ENCODE measurements around the gene NDFIP2.

The NDFIP2 gene, protein sequence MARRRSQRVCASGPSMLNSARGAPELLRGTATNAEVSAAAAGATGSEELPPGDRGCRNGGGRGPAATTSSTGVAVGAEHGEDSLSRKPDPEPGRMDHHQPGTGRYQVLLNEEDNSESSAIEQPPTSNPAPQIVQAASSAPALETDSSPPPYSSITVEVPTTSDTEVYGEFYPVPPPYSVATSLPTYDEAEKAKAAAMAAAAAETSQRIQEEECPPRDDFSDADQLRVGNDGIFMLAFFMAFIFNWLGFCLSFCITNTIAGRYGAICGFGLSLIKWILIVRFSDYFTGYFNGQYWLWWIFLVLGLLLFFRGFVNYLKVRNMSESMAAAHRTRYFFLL

DNA sequence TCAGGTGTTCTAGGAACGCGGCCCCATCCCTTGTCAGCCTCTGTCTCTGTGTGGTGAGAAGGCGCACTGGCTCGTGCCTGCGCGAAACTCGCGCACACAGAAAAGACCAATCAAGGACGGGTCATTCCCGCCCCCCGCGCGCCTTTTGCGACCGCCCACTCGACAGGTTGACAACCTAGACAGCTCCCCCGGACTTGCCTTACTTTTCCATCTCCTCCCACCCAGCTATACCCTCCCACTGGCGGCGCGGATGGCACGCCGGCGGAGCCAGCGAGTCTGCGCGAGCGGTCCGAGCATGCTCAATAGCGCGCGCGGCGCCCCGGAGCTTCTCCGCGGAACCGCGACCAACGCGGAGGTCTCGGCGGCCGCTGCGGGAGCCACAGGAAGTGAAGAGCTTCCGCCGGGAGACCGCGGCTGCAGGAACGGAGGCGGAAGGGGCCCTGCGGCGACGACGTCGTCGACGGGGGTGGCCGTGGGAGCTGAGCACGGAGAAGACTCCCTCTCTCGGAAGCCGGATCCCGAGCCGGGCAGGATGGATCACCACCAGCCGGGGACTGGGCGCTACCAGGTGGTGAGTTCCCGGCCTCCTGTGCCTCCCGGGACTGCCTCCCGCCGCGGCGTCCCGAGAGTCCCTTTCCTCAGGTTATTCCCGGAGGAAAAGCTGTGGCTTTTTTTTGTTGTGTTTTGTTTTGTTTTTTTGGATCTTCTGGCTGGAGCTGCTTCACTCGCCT, at the start of gene NDFIP2:
NDFIP2 (plus strand) TSS at position 202 of the 731 bp plus-strand sequence; CDS start at position 251, 49 bp downstream.
- peak; percentile 1 to 63 for DNase-seq

DNA sequence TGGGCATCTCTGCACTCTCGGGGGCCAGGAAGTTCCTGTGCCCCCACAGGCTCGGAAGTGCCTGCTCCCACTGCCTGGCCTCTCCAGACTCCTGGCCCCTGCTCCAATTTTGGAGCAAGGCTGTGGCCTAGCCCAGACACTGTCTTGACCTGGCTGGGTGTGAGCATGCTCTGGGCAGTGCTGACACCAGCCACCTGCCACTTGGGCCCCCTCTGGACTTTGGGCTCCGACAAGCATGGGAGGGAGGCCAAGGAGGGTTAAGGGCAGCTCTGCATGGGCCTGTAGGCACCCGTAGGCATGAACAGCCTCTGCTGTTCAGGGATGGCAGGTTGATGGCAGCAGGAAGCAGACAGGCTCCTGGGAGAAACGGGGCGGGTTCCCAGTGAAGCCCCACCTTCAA, 48.9 kb upstream of the NDFIP2 start:
- DNase-seq, result no peak

DNA sequence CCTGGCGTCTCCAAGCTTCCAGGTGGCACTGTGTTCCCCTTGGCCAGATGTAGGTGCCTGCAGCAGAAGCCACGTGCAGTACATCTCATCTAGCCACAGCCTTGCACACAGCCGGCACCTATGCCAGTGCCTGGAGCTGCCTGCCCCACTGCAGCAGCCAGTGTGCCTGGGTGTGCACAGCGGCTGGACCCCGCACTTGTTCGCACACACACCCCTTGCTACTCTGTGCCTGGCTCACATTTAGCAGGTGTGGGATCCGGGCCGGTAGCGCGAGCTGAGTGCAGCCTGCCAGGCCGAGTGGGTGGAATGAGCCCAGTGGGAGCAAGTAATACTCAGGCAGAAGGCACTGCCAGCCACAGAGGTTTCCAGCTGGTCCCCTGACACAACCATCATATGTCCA, 48.0 kb upstream of the NDFIP2 start:
- no peak for DNase-seq

DNA sequence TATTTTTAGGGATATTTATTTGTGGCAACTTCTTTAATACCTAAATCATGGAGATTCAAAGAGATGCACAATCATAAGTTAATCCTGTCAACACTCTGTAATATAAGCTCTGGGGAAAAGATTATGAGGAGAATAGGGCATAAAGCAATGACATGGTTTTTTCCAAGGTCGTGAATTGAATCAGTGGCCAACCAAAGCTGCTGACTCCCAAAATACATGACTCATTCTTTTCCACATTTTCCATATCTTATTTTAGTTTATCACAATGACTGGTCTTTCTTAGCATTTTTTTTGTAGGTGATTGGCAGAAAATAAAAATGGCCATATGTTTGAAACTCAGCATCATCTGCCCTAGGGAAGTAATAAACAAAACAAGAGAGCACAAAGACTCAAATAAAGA, 46.4 kb upstream of the NDFIP2 start:
- DNase-seq, result no peak

DNA sequence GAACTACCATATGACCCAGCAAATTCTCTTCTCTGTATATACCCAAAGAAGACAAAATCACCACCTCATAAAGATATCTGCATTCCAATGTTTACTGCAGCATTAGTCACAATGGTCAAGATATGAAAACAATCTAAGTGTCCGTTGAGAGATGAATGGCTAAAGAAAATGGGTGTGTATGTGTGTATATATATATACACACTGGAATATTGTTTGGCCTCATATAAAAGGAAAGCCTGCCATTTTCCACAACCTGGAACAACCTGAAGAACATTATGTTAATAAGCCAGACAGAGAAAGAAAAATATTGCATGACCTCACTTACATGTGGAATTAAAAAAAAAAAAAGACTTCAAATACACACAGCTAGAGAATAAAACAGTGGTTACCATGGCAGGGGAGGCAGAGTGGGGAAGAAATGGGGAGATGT, 45.4 kb upstream of the NDFIP2 start:
- no peak for DNase-seq

DNA sequence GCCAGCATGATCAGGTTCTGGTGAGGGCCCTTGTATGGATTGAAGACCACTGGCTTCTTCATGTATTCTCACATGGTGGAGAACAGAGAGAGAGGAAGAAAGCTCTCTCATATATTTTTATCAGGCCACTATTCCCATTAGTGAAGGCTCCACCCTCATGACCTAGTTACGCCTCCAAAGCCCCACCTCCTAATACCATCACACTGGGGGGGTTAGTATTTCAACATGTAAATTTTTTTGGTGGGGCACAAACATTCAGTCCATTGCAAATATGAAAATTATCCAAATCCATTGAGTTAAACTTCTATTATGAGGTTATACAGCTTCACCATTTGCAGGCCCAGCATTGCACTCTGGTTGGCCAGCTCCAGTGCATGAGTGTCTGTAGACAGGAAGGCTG, 41.7 kb upstream of the NDFIP2 start:
- no peak for DNase-seq

DNA sequence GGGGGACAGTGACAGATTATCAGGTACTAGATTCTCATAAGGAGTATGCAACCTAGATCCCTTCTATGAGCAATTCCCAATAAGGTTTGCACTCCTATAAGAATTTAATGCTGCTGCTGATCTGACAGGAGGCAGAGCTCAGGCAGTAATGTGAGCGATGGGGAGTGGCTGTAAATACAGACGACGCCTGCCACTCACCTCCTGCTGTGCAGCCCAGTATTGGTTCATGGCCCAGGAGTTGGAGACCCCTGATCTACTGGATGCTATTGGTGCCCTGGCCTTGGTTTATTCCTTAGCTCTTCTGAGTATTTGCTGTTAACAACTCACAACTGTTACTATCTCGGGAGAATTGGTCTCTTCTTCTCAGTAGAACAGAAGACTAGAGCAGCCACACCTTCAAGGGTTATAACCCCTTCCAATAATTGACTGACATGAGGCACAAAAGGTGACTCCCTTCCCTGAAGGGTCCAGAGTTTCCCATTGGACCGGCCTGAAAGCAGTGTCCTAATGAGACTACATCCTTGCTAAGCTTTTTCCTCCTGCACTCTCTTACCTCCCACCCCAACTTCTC, 39.9 kb upstream of the NDFIP2 start:
- no peak for DNase-seq

DNA sequence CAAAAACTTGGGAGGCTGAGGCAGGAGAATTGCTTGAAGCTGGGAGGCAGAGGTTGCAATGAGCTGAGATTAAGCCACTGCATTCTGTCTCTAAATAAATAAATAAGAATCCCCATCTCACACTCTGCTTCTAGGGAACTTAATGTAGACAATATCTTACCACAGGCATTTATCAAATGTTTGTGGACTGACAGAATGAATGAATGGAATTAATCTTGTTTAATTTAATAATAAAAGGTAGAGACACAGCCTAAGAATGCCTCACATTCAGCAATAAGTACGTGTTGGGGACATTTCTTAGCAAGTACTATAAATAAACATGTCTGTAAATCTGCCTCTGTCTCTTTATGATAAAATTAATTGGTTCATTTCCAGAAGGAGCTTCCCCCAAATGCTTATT, 38.7 kb upstream of the NDFIP2 start:
- no peak for DNase-seq

DNA sequence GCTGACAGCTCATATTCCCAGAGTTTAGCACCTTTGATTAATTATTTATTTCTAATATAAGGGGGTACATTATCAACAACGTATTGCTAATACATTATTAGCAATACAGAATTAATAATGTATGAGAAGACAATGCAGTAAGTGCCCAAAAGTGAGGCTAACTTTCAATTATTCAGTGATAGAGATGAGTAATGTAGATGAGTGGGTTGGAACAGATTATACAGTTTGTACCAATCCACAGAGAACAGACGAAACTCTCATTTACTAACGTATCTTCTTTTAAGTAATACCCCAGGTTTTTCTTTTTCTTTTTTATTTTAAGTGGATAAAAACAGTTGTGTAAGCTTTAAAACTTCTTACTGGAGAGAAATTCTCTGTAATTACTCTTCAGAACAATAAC, 38.2 kb upstream of the NDFIP2 start:
- DNase-seq, result no peak

DNA sequence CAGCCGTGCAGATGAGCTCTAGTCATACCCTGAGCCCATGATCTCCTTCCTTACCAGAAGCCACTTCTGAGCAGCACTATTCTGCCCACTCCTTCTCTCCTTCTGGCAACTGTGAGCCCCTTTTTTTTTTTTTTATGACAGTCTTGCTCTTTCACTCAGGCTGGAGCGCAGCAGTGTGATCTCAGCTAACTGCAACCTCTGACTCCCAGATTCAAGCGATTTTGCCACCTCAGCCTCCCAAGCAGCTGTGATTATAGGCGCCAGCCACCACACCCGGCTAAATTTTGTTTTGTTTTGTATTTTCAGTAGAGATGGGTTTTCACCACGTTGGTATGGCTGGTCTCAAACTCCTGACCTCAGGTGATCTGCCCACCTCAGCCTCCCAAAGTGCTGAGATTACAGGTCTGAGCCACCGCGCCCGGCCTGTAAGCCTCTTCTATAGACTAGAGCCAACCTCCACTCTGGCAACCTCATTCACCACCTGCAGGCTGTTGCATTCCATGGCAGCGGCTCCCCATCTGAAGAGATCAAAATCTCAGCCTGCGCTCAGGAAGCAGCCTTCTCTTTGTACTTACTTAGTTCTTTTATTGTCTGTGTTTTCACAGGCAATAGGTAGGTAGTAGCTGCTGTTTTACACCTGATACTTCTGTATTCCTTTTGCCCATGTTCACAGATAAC, 34.8 kb upstream of the NDFIP2 start:
- no peak for DNase-seq

DNA sequence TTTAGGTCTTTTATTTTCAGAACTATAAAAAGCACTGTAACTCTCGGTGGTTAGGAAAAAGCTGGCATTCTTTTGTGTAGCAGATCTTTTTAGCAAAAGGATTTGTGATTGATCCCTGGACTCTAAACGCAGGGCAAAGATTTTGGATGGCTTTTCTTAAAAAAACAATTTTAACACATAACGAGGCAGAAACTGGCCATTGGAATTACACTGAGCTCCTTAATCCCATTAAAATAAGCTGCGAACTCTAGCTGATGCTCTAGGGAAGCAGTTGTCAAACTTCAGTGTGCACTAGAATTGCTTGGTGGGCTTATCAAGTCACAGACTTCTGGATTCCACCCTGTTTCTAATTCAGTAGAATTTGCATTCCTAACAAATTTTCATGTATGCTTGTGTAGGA, 33.8 kb upstream of the NDFIP2 start:
- no peak for DNase-seq

DNA sequence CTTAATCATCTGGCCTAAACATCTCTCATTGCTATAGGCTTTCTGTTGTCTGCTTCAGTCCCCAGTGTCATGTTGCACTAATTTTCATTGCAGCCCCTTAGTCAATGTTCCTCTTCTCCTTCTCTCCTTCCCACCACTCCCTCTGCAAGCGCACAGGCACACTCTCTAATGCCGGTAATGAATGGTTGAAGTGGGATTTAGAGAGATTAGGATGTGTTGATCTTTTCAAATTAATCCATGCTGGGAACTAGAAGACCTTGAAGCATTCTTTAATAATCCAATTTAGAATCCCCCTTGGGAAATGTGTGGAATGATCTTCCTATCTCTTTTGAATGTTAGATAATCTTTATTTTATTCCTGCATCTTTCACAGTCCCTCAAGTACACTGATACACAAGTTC, 33.2 kb upstream of the NDFIP2 start:
- no peak for DNase-seq

DNA sequence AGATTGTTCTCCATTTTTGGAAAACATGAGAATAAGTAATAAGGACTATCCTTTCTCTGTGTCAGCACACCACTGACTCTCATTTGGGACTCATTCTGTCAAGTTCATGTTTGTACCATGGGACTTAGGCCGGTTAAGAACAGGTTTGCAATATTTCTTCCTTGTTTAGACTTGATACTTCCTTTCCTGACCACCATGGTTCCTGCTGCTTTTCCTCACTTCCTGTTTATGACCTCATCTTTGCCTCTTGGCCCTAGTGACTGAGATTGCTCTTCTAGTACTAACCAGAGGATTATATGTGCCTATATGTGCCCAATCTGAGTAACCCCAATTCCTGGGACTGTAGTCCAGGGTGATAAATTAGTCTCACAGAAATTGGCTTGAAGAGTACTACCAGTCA, 32.5 kb upstream of the NDFIP2 start:
- DNase-seq, result no peak

DNA sequence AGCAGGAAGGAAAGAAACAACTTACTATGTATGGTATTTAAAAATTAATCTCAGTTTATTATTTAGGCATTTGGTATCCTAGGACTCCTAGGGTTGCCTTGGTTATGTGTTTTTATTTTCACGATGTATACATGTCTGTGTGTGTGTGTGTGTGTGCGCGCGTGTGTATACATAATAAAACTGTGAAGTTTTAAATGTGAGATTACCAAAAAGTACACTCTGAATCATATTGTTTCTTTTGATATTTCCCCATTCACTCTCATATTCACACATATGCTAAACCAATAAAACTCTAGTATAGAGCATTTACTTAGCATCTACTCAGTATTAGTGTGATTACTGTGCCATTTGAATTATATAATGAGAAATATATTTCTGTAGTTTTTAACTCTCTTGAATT, 30.8 kb upstream of the NDFIP2 start:
- DNase-seq, result no peak

DNA sequence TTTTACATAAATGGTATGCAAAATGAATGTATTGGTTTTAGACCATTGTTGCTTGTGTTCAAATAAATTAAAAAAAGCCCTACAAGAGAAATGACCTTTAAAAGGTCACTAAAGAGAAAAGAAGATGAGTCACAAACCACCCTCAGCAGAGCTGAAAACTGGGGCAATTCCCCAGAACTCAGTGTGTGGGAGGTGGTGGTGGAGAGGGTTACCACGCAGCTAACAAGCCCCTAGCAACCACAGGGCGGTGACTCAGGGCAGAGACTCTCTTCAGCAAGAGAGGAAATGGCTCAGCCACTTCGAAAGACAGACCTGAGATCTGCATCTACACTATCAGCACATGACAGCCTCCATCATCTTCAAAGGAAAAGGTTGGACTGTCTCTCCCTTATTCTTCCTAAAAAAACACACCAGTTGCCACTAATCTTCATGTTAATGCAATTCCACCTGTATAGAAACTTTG, 29.4 kb upstream of the NDFIP2 start:
- DNase-seq, result no peak

DNA sequence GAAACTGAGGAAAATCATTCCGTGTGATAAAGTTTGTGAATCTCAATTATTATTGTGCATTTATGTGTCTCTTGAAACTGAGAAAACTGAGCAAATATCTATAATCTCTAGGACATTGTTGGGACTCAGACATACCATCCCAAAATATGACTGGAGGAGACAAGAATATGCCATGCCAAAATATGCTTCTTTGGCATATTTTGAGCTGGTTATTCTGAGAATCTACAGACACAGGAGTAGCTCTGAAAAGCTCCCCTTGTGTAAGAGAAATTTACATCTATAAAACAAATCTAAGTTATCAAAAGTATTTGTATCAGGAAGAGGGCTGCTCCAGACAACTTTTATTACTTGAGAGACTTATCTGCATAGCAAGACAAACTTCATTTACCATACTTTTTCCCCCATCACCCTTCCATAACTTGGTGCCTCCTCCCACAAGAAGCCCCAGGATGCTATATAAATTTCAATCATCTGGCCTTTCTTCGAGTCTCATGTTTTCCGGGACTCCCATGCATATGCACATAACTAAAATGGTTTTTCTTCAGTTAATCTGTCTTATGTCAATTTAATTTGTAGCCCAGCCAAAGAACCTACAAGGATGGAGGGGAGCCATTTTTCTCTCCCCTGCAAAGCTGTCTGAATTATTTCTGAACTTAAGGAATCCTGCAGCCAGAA, 28.6 kb upstream of the NDFIP2 start:
- DNase-seq, result no peak

DNA sequence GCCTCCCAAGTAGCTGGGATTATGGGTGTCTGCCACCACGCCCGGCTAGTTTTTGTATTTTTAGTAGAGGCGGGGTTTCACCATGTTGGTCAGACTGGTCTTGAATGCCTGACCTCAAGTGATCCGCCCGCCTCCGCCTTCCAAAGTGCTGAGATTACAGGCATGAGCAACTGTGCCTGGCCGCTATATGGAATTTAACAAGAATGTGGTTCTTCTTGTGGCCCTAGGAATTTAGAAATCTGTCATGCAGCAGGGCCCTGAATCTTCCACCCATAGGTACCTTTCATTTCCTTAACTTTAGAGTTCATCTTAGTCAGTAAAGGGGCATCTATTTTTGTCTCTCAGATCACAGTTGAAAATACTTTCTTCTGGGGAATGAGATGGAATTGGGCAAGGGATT, 25.6 kb upstream of the NDFIP2 start:
- no peak for DNase-seq

DNA sequence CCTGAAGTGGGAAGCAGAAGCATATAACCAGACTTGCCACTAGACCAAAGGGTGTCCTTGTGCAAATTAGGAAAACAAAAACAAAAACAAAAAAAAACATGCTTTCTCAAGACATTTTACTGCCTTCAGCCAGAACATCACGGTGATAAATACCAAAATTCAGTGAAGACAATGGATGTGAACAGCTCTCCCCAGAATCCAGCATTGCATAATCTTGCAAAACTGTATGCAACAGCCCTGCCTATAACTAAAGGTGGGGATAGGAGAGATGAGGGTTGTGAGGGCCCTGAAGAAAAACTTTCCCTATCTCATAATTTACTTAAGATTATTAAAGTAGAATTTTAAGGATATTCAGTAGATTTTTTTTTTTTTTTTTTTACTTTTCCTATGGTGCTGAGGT, 24.9 kb upstream of the NDFIP2 start:
- DNase-seq, result no peak

DNA sequence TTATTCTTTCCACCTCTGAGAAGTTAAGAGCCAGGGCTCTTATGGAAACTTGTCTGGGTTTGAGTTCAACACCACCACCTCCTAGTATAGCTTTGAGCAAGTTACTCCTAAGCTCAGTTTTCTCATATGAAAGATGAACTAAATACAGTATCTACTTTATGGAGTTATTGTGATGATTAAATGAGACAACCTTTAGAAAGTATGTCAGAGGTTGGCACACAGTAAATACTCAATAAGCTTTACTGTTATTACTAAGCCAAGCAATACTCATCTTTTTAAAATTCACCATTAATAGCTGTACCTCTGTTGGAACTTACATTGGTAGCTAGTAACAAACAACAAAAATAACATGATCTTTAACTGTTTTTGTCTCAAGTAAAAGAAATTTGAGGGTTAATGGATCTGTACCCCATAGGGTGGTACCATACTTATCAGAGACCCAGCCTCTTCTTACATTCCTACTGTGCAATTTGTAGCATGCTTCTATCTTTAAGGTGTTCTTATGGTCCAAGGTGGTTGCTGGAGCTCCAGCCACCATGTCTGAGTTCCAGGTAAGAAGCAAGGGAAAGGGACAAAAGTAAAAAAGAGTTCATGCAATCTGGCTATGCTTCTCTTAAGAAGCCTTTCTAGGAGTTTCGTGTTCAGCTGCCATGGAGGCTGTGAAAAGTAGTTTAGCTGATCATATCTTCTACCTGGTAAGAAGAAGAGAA, 24.1 kb upstream of the NDFIP2 start:
- DNase-seq, result no peak

DNA sequence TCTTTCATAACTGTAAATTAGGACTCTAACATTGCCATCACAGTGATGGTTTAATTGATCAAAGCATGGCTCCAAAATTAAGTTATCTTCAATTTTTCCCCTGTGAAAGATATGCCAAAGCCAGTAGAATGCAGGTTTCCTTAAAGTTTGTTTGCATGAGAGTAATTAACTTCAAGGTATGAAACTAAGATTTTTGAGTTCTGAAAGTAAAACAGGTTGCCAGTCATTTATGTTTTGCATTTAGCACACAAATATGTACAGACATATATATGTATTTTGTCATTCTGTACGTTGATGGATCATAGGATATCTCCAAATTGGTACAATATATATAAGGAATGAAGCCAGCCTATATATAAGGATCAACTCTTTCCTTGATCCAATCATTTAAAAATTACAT, 23.6 kb upstream of the NDFIP2 start:
- no peak for DNase-seq

DNA sequence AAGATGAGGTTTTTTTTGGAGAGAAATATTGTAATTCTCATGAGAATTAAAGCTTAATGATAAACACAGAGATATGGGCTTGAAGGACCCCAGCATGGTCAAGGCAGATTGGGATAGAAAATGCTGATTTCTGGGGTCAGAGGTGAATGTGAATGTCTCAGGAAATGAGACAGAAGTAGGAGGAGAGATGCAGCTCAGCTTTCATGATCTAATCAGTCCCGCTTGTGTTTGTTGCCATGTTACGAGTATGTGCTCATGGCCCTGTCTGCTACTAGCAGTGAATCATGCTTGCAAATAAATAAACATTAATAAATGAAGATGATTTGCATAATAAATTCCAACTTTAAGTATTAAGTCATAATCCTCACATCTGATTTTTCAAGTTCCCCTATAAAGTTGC, 23.0 kb upstream of the NDFIP2 start:
- no peak for DNase-seq

DNA sequence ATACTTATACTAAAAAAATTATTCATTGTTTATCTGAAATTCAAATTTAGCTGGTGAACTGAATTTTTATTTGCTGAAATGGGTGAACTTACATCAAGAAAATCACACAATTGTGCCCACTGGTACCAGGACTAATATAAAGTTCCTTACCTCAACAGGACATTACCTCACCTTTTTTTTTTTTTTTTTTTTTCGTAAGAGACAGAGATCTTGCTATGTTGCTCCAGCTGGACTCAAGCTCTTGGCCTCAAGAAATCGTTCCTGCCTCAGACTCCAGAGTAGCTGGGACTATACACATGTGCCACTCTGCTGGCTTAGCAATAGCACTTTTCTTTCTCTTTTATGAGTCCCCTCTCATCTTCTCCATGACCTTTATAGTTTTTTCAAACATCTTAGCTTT, 22.5 kb upstream of the NDFIP2 start:
- DNase-seq, result no peak

Data from NCI-H446 (cell line).